Stimulated activated CD4-positive, alpha-beta T cell treated with anti-CD3 and anti-CD28 coated beads, Interleukin-12 subunit alpha, Interleukin-12 subunit beta, amount 100 ng/mL, for 48 hours (primary cell): Measurements from ENCODE around the gene PRDM16.

ENCODE experiments used
- DNase-seq, 3 donors: peaks; one replicate each; pipeline ENCODE4 v3.0.0-alpha.2; 2020; ENCODE audit warnings: low read depth in 2 of 3, low spot score in 1 of 3

The PRDM16 gene

DNA sequence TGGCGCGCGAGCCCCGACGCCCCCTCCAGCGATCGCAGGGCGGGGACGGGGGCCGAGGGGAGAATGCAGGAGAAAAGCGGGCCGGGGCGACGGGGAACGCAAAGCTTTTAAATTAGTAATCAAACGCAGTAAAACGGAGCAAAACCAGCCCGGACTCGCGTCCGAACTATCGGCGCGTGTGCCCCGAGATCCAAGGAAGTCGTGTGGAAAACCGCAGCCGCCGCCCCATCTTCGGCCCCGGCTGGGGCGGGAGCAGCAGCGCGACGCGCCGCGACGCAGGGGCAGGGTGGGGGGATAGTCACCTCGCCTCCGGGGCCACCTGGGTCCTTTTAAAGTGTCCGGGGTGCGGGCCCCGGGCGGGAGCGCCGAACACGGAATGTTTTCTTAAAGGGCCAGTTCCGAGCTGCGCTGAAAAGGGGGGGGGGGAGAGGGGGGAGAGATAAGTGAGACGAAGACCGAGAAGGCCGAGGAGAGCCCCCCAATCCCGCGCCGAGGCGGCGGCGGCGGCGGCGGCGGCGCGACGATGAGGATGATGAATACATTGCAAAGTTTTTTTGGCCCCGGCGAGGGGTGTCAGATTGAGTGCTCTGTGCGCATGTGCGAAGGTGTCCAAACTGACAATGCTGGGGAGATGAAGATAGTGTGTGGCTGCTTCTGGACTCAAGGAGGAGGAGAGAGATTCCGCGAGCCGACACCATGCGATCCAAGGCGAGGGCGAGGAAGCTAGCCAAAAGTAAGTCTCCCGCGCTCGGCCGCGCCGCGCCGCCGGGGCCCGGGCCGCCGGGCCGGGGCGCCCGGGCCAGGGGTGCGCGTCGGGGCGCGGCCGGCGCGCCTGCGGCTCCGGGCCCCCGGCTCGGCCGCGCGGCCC, at the start of gene PRDM16:
Gene PRDM16, plus strand, starts transcription at position 640 of the 868 bp plus-strand sequence. Its CDS starts 57 bp downstream, at position 697.
- DNase-seq: no peak

GRCh38 chr1:3019516-3020051, 49.4 kb upstream of the PRDM16 start:
- DNase-seq: no peak

DNA sequence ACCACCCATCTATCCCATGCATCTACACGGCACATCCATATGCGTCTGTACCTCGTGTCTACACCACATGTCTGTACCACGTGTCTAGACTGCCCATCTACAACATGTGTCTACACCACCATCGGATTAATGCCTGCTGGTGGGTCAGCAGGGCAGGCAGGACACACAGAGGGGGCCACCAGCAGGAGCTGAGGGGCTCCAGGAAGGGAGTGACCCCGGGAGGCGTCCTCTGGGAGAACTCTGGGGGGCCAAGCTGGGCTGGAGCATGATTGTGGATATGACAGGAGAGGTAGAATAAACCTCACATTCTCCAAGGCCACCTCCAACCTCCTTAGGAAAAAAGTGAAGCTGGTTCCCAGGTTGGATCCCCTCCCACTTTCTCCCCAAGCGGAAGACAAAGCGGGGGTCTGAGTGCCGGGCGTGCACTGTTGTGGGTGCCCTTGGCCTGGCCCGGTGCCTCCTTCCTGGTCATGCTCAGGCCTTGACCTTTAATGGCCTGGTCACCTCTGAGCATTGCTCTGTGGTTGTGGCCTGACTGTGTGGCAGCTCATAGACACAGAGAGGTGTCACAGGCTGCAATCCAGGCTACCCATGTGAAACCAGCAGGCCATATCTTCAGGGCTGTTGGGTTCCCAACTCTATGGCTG, 48.6 kb upstream of the PRDM16 start:
- no peak for DNase-seq

GRCh38 chr1:3021233-3021671, 47.8 kb upstream of the PRDM16 start, which contains the start of gene ACTRT2:
ACTRT2 (plus strand) TSS chr1:3021467; CDS start chr1:3021687, 220 bp downstream.
- DNase-seq: no peak

- DNase-seq: no peak
Observed at GRCh38 chr1:3021801-3022401, 47.1 kb upstream of the PRDM16 start.

DNA sequence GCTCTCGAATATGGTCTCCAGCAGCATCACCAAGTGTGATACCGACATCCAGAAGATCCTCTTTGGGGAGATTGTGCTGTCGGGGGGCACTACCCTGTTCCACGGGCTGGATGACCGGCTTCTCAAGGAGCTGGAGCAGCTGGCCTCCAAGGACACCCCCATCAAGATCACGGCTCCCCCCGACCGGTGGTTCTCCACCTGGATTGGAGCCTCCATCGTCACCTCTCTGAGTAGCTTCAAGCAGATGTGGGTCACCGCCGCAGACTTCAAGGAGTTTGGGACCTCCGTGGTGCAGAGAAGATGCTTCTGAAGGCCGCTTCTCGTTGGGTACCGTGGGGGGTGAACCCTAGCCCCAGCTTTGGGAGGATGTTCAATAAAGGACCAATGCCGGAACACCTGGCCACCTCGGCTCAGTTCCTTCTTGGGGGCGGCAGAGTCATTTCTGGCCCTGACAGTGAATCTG, 46.5 kb upstream of the PRDM16 start:
- DNase-seq: no peak

DNA sequence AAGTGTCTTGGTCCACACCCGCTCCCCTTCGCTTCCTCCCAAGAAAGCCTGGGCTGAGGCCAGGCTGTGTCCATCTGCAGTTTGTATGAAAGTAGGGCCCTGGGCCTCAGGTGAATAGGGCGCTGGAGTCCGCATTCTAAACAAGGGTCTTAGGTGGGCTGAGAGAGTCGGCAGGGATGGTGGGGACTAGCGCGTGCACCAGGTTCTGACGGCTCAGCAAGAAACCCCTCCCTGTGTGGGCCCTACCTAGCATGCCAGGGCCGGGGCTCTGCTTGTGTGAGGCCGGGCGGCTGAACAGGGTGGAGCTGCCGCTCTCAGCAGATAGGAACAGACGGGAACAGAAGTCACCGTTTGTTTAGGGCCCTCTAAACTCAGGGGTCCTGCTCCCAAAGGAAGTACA, 46.0 kb upstream of the PRDM16 start:
- no peak for DNase-seq

GRCh38 chr1:3024019-3024418, 45.0 kb upstream of the PRDM16 start:
- DNase-seq: no peak

GRCh38 chr1:3024588-3024987, 44.4 kb upstream of the PRDM16 start:
- DNase-seq: no peak

- DNase-seq: no peak
Observed at GRCh38 chr1:3026124-3026523, 42.9 kb upstream of the PRDM16 start.

- DNase-seq: no peak
Observed at GRCh38 chr1:3026581-3027391, 42.2 kb upstream of the PRDM16 start.

DNA sequence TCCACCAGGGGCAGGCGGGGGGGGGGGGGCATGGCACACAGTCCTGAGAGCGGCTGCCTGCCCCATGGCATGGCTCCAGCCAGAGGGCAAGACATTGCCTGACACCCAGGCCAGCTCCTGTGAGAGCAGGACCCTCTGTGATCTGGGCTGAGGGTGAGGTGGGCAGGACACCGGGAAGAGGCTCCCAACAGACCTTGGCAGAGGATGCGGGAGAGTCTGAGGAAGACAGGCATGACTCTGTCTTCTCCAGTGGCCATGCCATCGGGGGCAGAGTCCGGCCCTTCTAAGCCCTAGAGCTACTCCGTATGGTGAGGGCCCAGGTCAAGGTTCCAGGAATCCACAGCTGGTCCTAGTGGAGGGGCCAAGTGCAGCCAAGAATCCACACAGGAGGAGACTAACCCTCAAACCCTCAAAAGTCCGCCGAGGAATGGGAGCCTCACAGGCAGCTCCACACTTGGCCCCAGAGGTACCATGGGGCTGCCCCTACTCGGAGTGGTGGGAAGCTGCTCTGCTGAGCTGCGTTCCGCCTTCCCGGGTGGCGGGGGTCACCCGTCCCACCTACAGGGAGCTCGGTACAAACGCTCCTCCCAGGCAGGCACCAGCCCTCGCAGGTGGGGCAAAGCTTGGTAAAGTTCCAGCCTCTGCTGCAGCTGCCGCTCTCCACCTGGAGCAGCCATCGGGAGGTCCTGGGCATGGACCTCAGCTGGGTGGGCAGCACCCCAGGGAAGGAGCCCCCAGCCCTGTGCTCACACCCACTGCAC, 41.2 kb upstream of the PRDM16 start:
- DNase-seq: no peak

DNA sequence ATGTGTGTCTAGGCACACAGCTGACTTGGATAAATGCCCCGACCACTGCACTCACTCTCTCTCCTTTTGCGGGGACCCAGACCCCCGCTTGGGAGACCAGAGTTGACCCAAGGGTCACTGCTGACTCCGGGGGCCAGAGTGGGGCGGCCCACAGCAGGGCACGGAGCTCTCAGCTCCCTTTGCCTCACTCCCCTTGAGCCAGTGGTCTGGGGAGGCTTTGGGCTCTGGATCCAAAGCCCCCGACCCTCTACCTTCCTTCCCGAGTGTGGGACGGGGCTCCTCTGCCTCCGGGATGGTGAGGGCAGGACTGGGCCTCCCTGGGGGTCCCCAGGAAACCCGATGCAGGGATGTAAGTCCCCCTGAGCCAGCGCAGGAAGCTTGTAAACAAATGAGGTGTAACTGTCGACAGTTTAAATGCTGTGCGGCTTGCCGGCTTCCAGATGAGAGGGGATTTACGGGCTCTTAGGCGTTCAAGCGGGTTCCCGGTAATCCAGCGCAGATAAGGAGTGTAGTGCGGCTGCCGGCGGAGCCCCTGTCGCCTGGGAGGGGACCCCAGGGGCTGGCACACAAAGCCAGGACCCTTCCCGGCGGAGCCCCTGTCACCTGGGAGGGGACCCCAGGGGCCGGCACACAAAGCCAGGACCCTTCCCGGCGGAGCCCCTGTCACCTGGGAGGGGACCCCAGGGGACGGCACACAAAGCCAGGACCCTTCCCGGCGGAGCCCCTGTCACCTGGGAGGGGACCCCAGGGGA, 40.3 kb upstream of the PRDM16 start:
- DNase-seq: no peak

GRCh38 chr1:3029481-3029961, 39.5 kb upstream of the PRDM16 start:
- DNase-seq: no peak

DNA sequence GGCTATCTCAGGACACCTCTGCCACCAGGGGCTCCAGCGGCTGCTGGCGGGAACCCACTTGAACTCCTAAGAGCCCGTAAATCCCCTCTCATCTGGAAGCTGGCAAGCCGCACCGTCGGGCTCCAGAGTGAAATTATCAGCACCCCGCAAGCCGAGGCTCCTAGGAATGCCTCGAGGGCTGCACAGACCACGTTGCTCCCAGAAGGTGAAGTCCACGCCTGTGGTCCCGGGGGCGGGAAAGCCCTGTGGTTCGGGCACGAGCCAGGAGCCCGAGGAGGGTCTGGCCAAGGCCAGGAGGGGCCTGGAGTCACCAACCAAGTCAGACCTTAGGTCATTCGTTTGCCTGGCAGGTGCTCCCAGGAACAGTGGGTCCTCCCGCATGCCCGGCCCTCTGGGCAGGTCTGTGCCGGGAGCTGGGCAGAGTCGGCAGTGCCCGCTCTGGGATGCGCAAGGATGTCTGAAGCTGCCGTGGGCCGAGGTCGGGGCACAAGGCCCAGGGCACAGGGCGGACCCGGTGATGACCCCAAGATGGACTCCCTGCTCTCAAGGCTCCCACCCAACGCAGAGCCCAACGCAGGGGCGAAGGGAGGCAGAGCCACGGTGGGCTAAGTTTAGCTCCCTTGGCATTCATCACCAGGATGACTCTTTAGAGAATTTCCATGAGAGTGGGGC, 38.9 kb upstream of the PRDM16 start:
- no peak for DNase-seq

DNA sequence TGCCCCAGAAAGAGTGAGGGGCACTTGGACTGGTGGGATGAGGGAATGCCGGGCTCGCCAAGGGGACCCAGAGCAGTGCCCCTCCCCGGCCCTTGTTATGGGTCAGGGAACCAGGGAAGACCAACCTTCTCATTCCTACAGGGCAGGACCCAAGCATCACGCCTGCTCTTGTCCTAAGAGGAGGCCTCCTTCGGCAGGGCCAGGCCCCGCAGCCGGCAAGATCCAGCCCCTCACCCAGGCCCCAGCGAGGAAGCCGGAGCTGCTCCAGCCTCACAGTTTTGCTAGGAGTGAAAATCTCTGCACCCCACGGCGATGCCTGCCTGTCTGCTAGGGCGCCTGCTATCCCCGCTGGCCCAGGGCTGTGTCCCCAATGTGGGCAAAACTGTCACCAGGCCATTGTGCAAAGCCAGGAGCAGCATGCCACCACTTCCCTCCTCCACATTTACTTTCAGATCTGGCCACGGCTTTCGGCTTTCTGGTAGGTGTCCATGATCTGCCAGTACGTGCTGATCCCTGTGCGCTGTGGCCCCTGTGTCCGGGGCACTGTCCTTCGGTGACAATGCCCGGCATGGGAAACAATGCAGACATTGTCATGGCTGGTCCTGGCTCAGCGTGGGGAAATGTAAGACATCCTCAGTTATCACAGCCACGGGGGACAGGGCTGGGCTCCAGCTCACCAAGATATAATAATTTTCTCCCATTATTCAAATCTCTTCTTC, 38.2 kb upstream of the PRDM16 start:
- DNase-seq: no peak

- no peak for DNase-seq
Observed at GRCh38 chr1:3031401-3032221, 37.4 kb upstream of the PRDM16 start.
